AG08395 (cell line): ENCODE data around the gene L3MBTL4.

Experiments
- DNase-seq: peaks from one replicate; pipeline ENCODE4 v3.0.0; 2012; ENCODE audit warnings: mixed read lengths, low spot score

Gene L3MBTL4

GRCh38 chr18:6031002-6031401, 383.7 kb downstream of the L3MBTL4 start:
- no peak for DNase-seq

GRCh38 chr18:6024745-6025248, 389.9 kb downstream of the L3MBTL4 start:
- DNase-seq = no peak

- no peak for DNase-seq
These were observed 391.2 kb downstream of the L3MBTL4 start for GRCh38 chr18:6023551-6023950.

GRCh38 chr18:6022845-6023244, 391.9 kb downstream of the L3MBTL4 start:
- DNase-seq = no peak

GRCh38 chr18:6022074-6022444, 392.7 kb downstream of the L3MBTL4 start:
- no peak for DNase-seq

- no peak for DNase-seq
These were observed 393.2 kb downstream of the L3MBTL4 start for GRCh38 chr18:6021306-6022073.

- no peak for DNase-seq
These were observed 396.0 kb downstream of the L3MBTL4 start for GRCh38 chr18:6018671-6019070.

DNA sequence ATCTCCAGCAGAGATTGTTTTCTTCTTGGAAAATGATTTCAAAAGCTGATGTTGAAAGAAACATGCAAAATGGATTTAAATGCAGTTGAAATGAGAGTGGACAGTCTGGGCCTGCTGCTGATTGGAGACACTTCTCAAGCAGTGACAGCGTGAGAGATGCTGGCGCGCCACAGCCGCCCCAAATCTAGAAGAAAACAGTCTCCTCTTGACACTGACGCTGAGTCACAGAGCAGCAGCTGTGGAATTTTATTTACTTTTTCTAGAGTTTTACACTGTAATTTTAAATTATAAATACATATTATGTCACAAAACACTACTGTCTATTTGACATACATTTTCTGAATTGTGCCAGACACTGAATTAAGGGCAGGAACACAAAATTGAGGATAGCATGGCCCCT, 397.5 kb downstream of the L3MBTL4 start:
- DNase-seq = no peak

DNA sequence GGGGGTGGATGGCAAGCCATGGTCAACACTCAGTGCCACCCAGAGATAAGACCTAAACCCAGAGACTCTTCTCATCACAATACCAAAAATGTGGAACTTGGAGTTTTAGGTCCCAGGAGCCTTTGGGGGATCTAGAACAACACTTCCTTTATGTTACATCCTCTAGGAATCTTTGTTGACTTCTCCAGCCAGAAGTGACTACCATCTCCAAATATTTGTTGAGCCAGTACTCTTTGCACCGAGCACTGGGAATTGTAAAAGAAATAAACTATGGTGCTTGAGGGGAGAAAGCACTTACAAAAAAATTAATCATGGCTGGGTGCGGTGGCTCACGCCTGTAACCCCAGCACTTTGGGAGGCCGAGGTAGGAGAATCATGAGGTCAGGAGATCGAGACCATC, 399.3 kb downstream of the L3MBTL4 start:
- no peak for DNase-seq

DNA sequence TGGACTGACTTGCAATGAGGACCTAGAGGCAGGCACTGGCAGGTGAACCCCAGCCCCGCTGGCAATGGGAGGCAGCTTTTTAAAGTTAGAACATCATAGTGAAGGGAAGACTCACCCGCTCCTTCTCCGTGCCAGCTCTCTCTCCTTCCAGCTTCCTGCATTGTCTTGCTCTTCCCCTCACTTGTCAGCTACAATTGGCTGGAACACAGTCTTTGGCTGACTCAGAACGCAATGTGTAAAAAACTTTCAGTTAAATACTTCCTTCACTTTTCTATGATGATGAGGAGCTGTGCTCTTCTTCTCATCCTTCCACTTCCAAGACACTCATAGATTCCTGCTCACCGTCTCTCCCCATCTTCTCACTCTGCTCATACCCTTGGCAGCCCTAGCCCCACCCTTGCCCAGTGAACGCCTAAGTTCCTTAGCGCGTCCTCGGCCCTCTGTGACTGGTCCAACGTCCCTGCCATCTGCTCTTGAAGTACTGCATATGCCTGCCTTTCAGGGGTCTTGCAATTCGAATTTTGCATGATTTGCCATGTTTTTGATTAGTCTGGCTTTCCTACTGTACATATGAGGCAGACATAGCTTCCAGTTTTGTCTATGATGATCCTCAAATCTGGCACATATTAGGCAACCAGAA, 401.4 kb downstream of the L3MBTL4 start:
- DNase-seq = no peak

DNA sequence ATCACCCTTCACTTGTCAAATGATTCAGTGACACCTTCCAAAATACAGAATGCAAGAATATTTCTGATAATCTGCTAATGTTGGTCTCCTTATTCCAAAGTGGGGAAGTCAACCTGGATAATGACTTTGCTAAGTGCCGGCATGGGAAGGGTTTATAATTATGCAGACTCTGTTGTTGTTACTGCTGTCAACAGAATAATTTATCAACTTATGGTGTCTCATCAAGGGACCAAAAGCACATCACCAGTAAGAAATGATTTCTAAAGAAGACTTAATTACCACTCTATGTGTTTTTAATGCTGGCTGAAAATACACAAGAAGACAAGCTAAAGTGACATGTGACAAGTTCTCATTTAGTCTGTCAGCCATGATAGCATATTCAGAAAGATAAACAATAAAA, 403.8 kb downstream of the L3MBTL4 start:
- DNase-seq = no peak

GRCh38 chr18:6010284-6010683, 404.4 kb downstream of the L3MBTL4 start:
- no peak for DNase-seq

- DNase-seq = no peak
These were observed 405.0 kb downstream of the L3MBTL4 start for GRCh38 chr18:6009756-6010155.

- DNase-seq = no peak
These were observed 410.0 kb downstream of the L3MBTL4 start for GRCh38 chr18:6004683-6005082.

GRCh38 chr18:6004119-6004518, 410.6 kb downstream of the L3MBTL4 start:
- no peak for DNase-seq

- DNase-seq = no peak
These were observed 412.8 kb downstream of the L3MBTL4 start for GRCh38 chr18:6001867-6002266.

DNA sequence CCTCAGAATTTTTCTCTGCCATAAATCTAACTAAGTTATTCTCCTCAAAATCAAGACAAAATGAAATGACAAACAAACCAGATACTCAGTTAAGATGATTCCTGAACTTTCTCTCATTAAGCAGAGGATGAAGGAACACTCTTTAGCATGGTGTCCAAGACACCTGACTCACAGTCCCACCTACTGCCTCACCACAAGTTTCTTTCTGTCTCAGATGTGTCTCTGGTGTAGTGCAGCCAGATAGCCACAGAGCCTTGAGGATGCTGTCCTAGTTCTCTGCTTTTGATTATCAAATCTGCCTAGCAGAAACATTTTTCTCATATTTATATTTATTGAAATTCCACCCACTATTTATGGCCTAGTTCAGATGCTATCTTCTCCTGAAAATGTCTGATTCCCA, 415.8 kb downstream of the L3MBTL4 start:
- DNase-seq = no peak

DNA sequence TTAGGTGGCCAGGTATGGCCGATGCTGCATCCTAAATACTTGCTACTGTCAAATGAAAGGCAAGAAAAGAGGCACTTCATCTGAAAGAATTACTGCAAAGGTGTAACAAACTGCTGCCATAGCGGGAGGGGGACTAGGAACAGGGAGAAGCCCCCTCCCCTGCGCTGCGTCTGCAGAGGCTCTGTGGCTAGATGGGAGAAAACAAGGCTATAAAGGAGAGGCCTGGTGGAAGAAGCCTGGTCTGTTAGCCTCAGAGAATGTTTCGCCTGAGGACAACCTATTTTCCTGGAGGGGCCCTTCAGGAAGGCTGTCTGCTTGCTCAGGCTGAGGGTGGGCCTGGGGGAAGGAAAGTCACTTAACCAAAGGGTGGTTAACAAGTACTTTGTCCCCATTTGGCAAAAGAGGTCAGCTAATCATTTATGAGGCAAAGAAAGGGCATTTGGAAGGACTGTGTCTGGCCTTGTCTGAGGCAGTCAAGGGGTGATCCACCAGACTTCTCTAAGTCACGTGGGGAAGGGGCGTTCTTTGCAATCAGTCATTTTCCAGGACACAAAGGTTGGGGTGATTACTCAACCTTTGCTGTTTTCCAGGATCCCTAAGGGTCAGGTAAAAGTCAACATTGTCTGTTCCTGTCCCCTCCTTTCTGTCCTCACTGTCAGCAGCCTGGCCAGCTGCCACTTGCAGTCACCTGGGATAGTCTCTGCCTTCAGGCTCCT, 416.4 kb downstream of the L3MBTL4 start:
- DNase-seq = no peak

- no peak for DNase-seq
These were observed 417.4 kb downstream of the L3MBTL4 start for GRCh38 chr18:5997361-5997760.

- no peak for DNase-seq
These were observed 419.1 kb downstream of the L3MBTL4 start for GRCh38 chr18:5995626-5996025.

- DNase-seq = no peak
These were observed 420.8 kb downstream of the L3MBTL4 start for GRCh38 chr18:5993938-5994337.

DNA sequence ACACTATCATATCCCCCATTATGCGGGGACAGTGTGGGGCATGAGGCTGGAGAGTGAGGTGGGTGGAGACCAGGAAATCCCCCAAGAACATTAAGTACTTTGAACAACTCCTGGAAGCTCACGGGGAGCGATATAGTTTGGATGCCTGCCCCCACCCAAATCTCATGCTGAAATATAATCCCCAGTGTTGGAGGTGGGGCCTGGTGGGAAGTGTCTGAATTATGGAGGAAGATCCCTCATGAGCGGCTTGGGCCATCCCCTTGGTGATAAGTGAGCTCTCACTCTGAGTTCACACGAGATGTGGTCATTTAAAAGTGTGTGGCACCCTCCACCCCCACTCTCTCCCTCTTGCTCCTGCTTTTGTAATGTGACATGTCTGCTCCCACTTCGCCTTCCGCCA, 422.3 kb downstream of the L3MBTL4 start:
- no peak for DNase-seq

- DNase-seq = no peak
These were observed 427.5 kb downstream of the L3MBTL4 start for GRCh38 chr18:5987249-5987648.
